ENCODE data around the gene SP7.

SP7 gene

GRCh38 chr12:53327435-53328042 lies 8.6 kb downstream of the SP7 start:
- TF ChIP-seq, protein P1, sequence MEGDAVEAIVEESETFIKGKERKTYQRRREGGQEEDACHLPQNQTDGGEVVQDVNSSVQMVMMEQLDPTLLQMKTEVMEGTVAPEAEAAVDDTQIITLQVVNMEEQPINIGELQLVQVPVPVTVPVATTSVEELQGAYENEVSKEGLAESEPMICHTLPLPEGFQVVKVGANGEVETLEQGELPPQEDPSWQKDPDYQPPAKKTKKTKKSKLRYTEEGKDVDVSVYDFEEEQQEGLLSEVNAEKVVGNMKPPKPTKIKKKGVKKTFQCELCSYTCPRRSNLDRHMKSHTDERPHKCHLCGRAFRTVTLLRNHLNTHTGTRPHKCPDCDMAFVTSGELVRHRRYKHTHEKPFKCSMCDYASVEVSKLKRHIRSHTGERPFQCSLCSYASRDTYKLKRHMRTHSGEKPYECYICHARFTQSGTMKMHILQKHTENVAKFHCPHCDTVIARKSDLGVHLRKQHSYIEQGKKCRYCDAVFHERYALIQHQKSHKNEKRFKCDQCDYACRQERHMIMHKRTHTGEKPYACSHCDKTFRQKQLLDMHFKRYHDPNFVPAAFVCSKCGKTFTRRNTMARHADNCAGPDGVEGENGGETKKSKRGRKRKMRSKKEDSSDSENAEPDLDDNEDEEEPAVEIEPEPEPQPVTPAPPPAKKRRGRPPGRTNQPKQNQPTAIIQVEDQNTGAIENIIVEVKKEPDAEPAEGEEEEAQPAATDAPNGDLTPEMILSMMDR (IDR thresholded peaks at IDR 0.05; ENCODE audit: borderline replicate concordance, insufficient read depth, low read depth, low read length), result no peak
- no peak overlapping the region for H3K4me3 ChIP-seq (ENCODE audit: low read depth, low read length)

DNA sequence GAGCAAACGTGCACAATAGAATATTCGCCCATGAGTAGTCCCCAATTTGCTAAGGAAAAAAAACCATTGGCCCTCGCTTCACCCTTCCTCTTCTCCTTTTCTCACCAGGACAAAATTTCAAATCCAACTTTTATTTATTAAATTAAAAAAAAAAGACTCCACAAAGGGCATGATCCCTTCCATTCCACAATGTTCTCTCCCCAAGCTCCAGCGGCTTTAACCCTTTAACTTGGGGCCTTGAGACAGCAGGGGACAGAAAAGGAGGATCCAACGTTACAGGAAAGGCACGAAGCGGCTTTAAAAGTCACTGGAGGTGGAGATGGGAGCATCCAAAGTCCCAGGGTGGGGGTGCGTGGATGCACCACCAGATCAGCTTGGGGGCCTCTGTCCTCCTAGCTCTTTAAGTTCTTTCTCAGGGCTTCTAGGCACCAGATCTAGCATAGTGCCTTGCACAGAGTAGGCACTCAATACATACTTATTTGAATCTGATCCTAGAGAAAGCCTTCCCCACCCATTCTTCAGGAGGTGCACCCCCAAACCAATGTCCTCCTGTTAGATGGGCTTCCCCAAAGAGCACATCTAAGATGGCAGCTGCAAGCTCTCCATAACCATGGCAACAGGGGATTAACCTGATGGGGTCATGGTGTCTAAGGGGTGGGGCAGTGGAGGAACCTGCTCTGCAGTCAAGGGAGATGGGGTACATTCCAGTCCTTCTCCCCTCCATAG lies 9.5 kb downstream of the SP7 start:
- TF ChIP-seq, protein P1 (IDR thresholded peaks at IDR 0.05; ENCODE audit: borderline replicate concordance, insufficient read depth, low read depth, low read length), result no peak
- H3K4me3 ChIP-seq (ENCODE audit: low read depth, low read length), result no peak overlapping the region

DNA sequence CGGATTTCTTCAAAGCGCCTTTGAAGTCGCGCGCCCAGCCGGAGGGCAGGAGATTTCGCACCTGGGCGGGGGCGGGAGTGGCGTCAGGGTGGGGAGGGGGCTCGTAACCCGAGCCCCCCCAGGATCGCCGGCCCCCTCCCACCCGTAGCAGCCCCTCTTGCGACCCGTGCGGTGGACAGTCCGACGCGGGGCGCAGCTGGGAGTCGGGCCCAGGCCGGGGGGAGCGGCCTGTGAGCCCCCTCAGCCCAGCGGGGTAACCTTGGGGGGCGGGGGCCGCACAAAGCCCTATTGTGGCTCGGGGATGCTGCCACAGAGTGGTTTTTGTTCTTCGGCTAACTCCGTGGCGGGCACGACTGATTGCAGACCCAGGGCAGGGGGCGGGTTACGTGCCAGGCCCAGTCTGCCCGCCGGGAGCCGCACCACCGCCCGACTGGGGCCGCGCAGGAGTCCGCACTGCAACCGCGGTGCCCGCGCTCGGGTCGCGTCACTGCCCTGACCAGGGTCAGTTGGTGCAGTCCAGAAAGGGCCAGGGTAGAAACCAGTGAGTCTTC lies 10.6 kb downstream of the SP7 start:
- TF ChIP-seq, protein P1 (IDR thresholded peaks at IDR 0.05; ENCODE audit: borderline replicate concordance, insufficient read depth, low read depth, low read length), result no peak
- H3K4me3 ChIP-seq (ENCODE audit: low read depth, low read length), result peak overlapping the region; percentile 63

DNA sequence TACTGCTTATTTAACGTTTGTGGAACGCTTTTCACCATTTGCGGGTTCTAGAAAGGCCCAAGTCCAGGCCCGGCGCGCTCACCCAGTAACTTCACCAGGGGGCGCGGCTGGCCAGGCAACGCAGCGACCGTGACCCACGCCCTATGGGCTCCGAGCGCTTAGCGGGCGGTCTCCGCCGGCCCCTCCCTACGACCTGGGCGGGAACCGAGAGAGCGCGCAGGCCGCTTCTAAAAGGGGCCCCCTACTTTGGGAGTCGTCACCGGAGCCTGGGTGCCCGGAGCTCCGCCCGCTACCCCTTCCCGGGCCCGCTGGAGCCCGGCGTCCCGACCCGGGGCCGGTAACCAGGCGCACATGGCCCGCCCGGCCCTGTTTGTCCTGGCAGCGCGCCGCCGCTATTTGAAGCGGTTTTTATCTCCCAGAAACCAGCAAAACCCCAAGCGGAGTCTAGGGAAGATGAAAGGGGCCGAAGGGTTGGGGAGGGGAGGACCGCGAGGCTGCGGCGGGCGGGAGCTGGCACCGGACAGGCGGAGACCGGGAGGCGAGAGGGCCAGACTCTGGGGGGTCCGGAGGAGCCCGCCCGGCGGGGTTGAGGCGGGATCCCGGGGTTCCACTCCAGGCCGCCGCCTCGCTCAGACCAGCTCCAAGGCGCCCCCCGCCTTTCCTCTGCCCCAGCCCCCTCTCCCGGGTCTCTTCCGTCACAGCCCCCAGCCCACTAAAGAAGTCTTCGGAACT lies 11.2 kb downstream of the SP7 start:
- H3K4me3 ChIP-seq (ENCODE audit: low read depth, low read length), result peak overlapping the region; percentile 63
- TF ChIP-seq, protein P1 (IDR thresholded peaks at IDR 0.05; ENCODE audit: borderline replicate concordance, insufficient read depth, low read depth, low read length), result peak; percentile 73

DNA sequence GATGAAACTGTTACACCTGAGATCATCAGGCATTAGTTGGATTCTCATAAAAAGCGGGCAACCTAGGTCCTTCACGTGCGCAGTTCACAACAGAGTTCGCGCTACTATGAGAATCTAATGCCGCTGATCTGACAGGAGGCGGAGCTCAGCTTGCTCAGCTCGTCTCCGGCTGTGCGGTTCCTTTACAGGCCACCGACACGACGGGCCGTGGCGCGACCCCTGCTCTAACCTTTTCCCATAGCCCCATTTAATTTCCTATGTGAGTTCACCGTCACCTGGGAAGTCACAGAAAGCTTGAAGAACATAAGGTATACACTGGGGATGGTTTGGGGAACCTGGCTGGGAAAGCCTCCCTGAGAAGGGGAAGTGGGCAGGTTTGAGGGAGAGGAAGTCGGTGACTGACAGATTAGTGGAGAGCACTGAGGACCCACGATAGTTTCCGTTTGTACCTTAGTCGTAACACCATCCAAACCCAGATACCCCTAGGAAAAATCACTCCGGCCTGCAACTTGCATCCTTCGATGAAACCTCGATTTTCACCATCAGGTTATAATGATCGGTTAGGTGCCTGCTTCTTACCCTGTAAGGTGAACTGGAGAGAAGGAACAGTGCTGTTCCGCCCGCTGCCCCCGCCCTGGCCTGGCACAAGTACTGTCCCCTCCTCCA lies 11.9 kb downstream of the SP7 start:
- TF ChIP-seq, protein P1 (IDR thresholded peaks at IDR 0.05; ENCODE audit: borderline replicate concordance, insufficient read depth, low read depth, low read length), result no peak
- peak overlapping the region; percentile 63 for H3K4me3 ChIP-seq (ENCODE audit: low read depth, low read length)

- H3K4me3 ChIP-seq (ENCODE audit: low read depth, low read length), result peak overlapping the region; percentile 63
- TF ChIP-seq, protein P1 (IDR thresholded peaks at IDR 0.05; ENCODE audit: borderline replicate concordance, insufficient read depth, low read depth, low read length), result no peak
Observed at GRCh38 chr12:53320352-53321195, 15.6 kb downstream of the SP7 start.

Data from GM12875 (cell line).